Activated naive CD8-positive, alpha-beta T cell treated with anti-CD3 and anti-CD28 coated beads, Interleukin-2, amount 10 ng/mL, durations not matched to agents 7 days and 5 days (primary cell): ENCODE data around the gene RBKS. TPM values are rescaled to one million over a fixed set of nuclear protein-coding genes. Genes with fewer than 3 reads are reported as not detected.

ENCODE experiments used
- ATAC-seq: fragments of 150-1000 bp; cut with Tn5 transposase; one replicate; pipeline ENCODE4 v1.10.0; 2021; ENCODE audit warnings: low read depth, moderate library complexity
- POLR2A ChIA-PET: fragments of 350-600 bp; sonication (Branson Sonifier 250); formaldehyde crosslinking; loops from one replicate; lab custom pipeline; 2021; ENCODE audit warnings: antibody characterized with exemption; lab: Charles Lee
- DNase-seq: peaks from one replicate; pipeline ENCODE4 v3.0.0; 2021
- H3K27ac Mint-ChIP-seq: one replicate; pipeline ENCODE4 v1.8.0; 2022; ENCODE audit warnings: mild to moderate bottlenecking, mixed read lengths
- H3K27me3 Mint-ChIP-seq: one replicate; pipeline ENCODE4 v1.8.0; 2022; ENCODE audit warnings: mild to moderate bottlenecking, moderate library complexity, mixed read lengths
- H3K36me3 Mint-ChIP-seq: one replicate; pipeline ENCODE4 v1.8.0; 2021; ENCODE audit warnings: mild to moderate bottlenecking, mixed read lengths
- H3K4me1 Mint-ChIP-seq: one replicate; pipeline ENCODE4 v1.8.0; 2021; ENCODE audit warnings: mixed read lengths
- H3K4me3 Mint-ChIP-seq: one replicate; pipeline ENCODE4 v1.8.0; 2022; ENCODE audit warnings: mild to moderate bottlenecking, moderate library complexity, mixed read lengths
- H3K9me3 Mint-ChIP-seq: one replicate; pipeline ENCODE4 v1.8.0; 2021; ENCODE audit warnings: mixed read lengths
- total RNA-seq, 2 experiments: library from RNA; stranded (reverse); gene quantifications; one replicate each; pipeline ENCODE4 v1.2.3, GENCODE V29; 2021

Gene RBKS
- total RNA-seq, 2 experiments from 2014 or later: 2.3 to 3.5 TPM

DNA sequence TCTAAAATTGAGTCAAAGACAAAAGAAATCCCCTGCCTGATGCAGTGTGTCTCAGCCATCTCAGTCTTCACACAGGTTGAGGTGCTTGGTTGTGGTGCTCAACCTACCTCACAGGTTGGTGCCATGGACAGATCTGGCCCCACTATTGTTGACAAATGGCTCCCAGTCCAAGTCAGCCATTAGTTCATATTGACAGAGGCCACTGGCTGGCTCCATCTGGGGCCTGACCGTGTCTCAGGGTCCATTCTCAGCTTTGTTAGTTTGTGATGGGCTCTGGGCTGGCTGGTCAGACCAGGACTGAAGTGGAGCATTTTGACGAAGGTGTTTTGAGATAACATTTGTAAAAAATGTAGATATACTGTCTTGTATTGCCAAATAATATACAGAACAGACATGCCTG, 81.8 kb downstream of the RBKS start:
- no peaks in the 10 kb centered on the region for H3K9me3 Mint-ChIP-seq
- ATAC-seq (no peak), DNase-seq (no peak)
- H3K27me3 Mint-ChIP-seq: no peaks in the 10 kb centered on the region
- peaks cover 6% of the 10 kb centered on the region for H3K36me3 Mint-ChIP-seq
- POLR2A ChIA-PET: no interaction called here
- peaks cover 8% of the 10 kb centered on the region for H3K4me1 Mint-ChIP-seq
- H3K4me3 Mint-ChIP-seq: no peak overlapping the region
- no peak overlapping the region for H3K27ac Mint-ChIP-seq

DNA sequence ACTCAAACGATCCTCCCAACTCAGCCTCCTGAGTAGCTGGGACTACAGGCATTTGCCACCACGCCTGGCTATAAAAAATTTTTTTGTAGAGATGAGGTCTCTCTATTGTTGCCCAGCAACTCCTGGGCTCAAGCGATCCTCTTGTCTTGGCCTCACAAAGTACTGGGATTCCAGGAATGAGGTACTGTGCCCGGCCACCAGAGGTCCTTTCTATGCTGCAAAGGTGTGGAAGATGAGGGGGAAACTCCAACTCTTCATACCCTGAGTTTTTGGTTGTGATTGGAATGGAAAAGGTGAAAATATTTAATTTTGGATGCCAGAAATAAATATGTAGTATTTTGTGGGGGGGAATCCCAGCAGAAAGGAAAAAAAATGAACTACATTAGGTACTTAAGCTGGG, 82.7 kb downstream of the RBKS start:
- ATAC-seq (no peak), DNase-seq (no peak)
- POLR2A ChIA-PET: no interaction called here
- Mint-ChIP-seq H3K9me3 (no peaks in the 10 kb centered on the region), H3K36me3 (peaks cover 6% of the 10 kb centered on the region), H3K27ac (no peak overlapping the region), H3K4me1 (peaks cover 9% of the 10 kb centered on the region), H3K27me3 (no peaks in the 10 kb centered on the region), H3K4me3 (no peak overlapping the region)

DNA sequence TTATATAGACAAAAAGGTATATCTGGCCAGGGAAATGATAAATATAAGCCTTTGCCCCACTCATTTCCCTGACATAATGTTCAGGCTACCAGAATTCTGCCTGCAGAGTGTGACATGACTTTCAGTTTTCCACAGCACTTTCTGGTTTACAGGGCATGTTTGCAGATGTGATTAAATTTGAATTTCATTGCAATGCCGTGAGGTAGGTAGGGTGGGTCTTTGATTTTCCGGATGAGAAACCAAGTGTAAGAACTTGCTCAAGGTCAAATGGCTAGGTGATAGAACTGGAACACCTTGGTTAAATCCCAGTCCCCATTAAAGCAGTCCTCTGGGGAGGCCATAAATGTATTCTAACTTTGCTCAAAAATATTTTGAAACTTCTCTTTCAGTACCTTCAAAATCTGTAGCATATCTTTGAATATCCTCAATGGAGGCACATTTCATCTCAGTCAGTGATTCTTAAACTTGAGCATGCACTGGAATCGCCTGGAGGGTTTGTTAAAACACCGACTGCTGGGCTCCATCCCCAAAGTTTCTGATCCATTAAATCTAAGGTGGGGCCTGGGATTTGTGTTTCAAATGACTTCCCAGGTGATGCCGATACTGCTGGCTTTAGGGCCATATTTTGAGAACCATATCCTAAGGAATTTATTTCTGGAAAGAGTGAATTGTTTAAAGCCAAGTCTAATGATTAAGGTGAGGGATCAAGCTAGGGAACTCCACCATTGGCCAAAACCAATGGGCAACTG, 83.7 kb downstream of the RBKS start:
- H3K27ac Mint-ChIP-seq: no peak overlapping the region
- no peaks in the 10 kb centered on the region for H3K9me3 Mint-ChIP-seq

DNA sequence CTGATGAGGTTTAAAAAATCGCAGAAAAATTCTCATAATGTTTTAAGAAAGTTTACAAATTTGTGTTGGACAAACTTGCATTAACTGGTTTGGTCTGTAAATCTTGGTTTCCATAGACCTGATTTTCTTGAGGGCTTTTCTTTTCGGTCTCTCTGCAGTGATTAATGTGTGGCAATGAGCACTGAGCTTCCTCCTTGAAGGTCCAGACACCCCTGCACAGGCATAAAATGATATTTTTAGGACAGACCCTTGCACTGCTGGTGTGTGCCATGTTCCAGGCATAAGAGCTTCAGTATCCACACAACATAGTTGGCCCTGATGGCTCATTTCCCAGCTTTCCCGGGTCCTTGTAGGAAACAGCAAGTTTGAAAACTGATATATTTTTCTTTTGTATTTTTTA, 85.0 kb downstream of the RBKS start:
- ATAC-seq (no peak), DNase-seq (no peak)
- POLR2A ChIA-PET: no interaction called here
- Mint-ChIP-seq H3K36me3 (peaks cover 2% of the 10 kb centered on the region), H3K27me3 (no peaks in the 10 kb centered on the region), H3K4me3 (no peak overlapping the region), H3K9me3 (no peaks in the 10 kb centered on the region), H3K27ac (no peak overlapping the region), H3K4me1 (peaks cover 4% of the 10 kb centered on the region)

More for the DNA sequence above, 83.7 kb downstream of the RBKS start:
- peaks cover 7% of the 10 kb centered on the region for H3K4me1 Mint-ChIP-seq
- no peak overlapping the region for H3K4me3 Mint-ChIP-seq
- DNase-seq (no peak), ATAC-seq (no peak)
- peaks cover 2% of the 10 kb centered on the region for H3K36me3 Mint-ChIP-seq
- POLR2A ChIA-PET: no interaction called here
- H3K27me3 Mint-ChIP-seq: no peaks in the 10 kb centered on the region

- Mint-ChIP-seq H3K9me3 (no peaks in the 10 kb centered on the region), H3K4me3 (no peak overlapping the region), H3K36me3 (peaks cover 2% of the 10 kb centered on the region), H3K4me1 (peaks cover 4% of the 10 kb centered on the region), H3K27ac (no peak overlapping the region), H3K27me3 (no peaks in the 10 kb centered on the region)
- ATAC-seq (no peak), DNase-seq (no peak)
- POLR2A ChIA-PET: no interaction called here
These were observed 86.0 kb downstream of the RBKS start for GRCh38 chr2:27804146-27804545.

GRCh38 chr2:27803046-27803445, 87.1 kb downstream of the RBKS start:
- POLR2A ChIA-PET: no interaction called here
- ATAC-seq (no peak), DNase-seq (no peak)
- peaks cover 4% of the 10 kb centered on the region for H3K4me1 Mint-ChIP-seq
- H3K9me3 Mint-ChIP-seq: no peaks in the 10 kb centered on the region
- H3K27ac Mint-ChIP-seq: no peak overlapping the region
- H3K4me3 Mint-ChIP-seq: no peak overlapping the region
- H3K36me3 Mint-ChIP-seq: peaks cover 1% of the 10 kb centered on the region
- H3K27me3 Mint-ChIP-seq: no peaks in the 10 kb centered on the region

DNA sequence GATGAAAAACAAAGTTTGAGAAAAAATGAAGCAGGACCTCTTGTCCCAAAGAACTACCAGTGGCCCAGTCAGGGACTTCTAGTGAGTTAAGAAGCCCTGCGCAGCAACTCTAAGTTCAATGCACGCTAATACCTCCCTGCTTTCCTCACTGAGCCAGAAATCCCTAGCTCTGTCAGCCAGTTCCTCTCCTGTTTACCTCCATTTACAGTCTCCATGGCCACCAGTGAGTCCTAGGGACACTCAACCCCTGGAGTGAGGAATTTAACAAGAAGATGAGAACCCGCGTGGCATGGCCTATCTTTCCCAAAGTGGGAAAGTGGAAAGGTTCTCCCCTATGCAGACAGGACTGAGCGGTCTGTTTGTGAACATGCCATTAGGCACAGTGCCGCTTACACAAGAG, 87.6 kb downstream of the RBKS start:
- Mint-ChIP-seq H3K27ac (no peak overlapping the region), H3K27me3 (no peaks in the 10 kb centered on the region), H3K9me3 (no peaks in the 10 kb centered on the region), H3K36me3 (peaks cover 1% of the 10 kb centered on the region), H3K4me3 (no peak overlapping the region), H3K4me1 (peaks cover 4% of the 10 kb centered on the region)
- DNase-seq (no peak), ATAC-seq (no peak)
- POLR2A ChIA-PET: no interaction called here

GRCh38 chr2:27800856-27801255, 89.3 kb downstream of the RBKS start:
- H3K9me3 Mint-ChIP-seq: no peaks in the 10 kb centered on the region
- DNase-seq: no peak
- H3K36me3 Mint-ChIP-seq: peaks cover 2% of the 10 kb centered on the region

GRCh38 chr2:27799646-27800010, 90.6 kb downstream of the RBKS start:
- Mint-ChIP-seq H3K36me3 (peaks cover 3% of the 10 kb centered on the region), H3K27ac (no peak overlapping the region), H3K4me1 (peaks cover 5% of the 10 kb centered on the region), H3K9me3 (no peaks in the 10 kb centered on the region), H3K27me3 (no peaks in the 10 kb centered on the region), H3K4me3 (no peak overlapping the region)
- no peak for ATAC-seq
- POLR2A ChIA-PET: no interaction called here
- DNase-seq: no peak

More at GRCh38 chr2:27800856-27801255, 89.3 kb downstream of the RBKS start:
- POLR2A ChIA-PET: no interaction called here
- no peak overlapping the region for H3K27ac Mint-ChIP-seq
- peaks cover 4% of the 10 kb centered on the region for H3K4me1 Mint-ChIP-seq
- H3K4me3 Mint-ChIP-seq: no peak overlapping the region
- H3K27me3 Mint-ChIP-seq: no peaks in the 10 kb centered on the region
- no peak for ATAC-seq

DNA sequence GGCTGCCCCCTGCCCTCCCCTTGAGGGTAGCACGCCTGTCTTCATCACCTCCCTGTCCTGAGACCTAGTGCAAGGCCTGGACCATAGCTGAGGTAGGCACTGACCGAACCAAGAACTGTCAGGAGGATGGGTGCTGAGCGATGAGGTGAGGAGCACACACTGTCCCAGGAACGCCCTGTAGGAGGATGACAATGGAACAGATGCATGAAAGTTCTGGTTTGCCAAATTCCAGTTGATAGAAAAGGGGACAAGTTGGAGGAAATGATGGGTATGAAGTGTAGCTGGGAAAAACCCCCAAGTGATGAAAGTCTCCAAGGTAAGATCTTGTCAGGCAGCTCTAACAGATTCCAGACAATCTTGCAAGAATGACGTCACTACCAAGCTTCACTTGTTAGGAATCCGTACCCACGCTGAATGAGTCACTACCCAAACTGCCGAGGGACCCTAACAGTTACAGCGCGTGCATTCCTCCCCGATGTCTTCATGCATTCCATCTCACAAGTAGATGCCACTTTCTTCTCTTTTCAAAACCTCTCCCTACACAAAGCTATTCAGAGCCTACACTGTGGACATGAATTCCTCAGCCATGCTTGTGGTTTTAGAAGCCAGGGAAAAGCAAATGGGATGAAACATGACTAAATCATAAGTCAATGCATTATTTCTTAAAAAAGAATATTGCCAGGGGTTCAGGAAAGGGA, 91.1 kb downstream of the RBKS start:
- H3K36me3 Mint-ChIP-seq: peaks cover 3% of the 10 kb centered on the region
- H3K9me3 Mint-ChIP-seq: no peaks in the 10 kb centered on the region
- peak overlapping the region; percentile 15 for H3K27ac Mint-ChIP-seq
- ATAC-seq (no peak), DNase-seq (no peak)
- H3K4me3 Mint-ChIP-seq: no peak overlapping the region
- H3K4me1 Mint-ChIP-seq: peaks cover 5% of the 10 kb centered on the region
- no peaks in the 10 kb centered on the region for H3K27me3 Mint-ChIP-seq
- POLR2A ChIA-PET: no interaction called here

DNA sequence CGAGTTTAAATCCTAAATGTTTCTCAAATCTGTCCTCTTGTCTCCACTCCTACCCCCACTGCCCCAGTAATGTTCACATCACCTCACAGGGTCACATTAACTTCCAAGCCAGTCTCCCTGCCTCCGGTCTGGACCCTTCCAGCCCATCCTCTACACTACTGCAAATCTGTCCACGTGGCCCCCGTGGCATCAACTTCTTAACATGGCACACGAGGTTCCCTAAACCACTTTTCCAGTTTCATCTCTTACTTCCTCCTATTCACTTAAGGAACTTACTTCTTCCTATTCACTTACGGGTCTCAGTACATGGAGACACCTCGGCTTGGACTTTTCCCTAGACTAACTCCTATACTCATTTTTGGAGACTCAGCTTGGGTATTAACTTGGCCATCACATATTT, 91.7 kb downstream of the RBKS start:
- Mint-ChIP-seq H3K27ac (no peak overlapping the region), H3K4me3 (no peak overlapping the region), H3K4me1 (peaks cover 5% of the 10 kb centered on the region), H3K36me3 (peaks cover 3% of the 10 kb centered on the region), H3K27me3 (no peaks in the 10 kb centered on the region), H3K9me3 (no peaks in the 10 kb centered on the region)
- POLR2A ChIA-PET: no interaction called here
- no peak for DNase-seq
- ATAC-seq: no peak

DNA sequence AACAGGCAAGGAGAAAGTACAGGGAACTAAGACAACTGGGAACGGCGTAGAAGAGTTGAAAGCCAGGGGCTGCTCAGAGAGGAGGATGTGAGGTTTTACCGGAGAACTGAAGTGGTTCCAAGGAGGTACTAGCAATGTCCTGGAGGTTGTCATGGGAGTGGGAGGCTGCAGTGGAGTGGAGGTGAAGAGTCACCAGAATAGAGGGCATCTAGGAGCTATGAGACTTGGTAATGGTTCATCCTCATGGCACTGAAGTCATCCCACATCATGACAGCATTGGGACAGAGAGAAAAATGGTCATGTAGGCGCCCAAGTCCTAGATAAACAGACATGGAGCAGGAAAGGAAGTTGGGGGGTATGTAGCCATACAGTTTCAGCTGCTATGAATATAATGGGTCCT, 92.3 kb downstream of the RBKS start:
- no peaks in the 10 kb centered on the region for H3K9me3 Mint-ChIP-seq
- no peak overlapping the region for H3K27ac Mint-ChIP-seq
- ATAC-seq (no peak), DNase-seq (no peak)
- POLR2A ChIA-PET: no interaction called here
- peaks cover 3% of the 10 kb centered on the region for H3K36me3 Mint-ChIP-seq
- no peak overlapping the region for H3K4me3 Mint-ChIP-seq
- H3K27me3 Mint-ChIP-seq: no peaks in the 10 kb centered on the region
- peaks cover 3% of the 10 kb centered on the region for H3K4me1 Mint-ChIP-seq

GRCh38 chr2:27796791-27797765, 93.1 kb downstream of the RBKS start:
- no peak overlapping the region for H3K27ac Mint-ChIP-seq
- ATAC-seq (no peak), DNase-seq (no peak)
- H3K36me3 Mint-ChIP-seq: peaks cover 7% of the 10 kb centered on the region
- H3K27me3 Mint-ChIP-seq: no peaks in the 10 kb centered on the region
- H3K9me3 Mint-ChIP-seq: no peaks in the 10 kb centered on the region
- H3K4me3 Mint-ChIP-seq: no peak overlapping the region
- peaks cover 4% of the 10 kb centered on the region for H3K4me1 Mint-ChIP-seq
- POLR2A ChIA-PET: interaction anchor here (0.7 kb wide), 1 partner anchor 23 kb away, joined by 4 read pairs; no protein-coding TSS in a partner anchor
